Measurements from ENCODE around the gene SPINK13.
"Not testable (repeated sequence)": the region's sequence is repeated elsewhere in the genome, so short reads cannot be mapped to it uniquely, and the experiment has no call there.

Gene SPINK13

GRCh38 chr5:148268566-148268965 is at the start of gene SPINK13:
Gene SPINK13 (plus strand): TSS chr5:148268794. CDS start chr5:148270073, 1,279 bp downstream.
- no peak for DNase-seq (ENCODE audit: low read depth in 1 of 2, low spot score in 1 of 2)

GRCh38 chr5:148221508-148221907 is 47.1 kb upstream of the SPINK13 start:
- no peak for DNase-seq (ENCODE audit: low read depth in 1 of 2, low spot score in 1 of 2)

GRCh38 chr5:148224117-148224742 is 44.4 kb upstream of the SPINK13 start:
- no peak for DNase-seq (ENCODE audit: low read depth in 1 of 2, low spot score in 1 of 2)

GRCh38 chr5:148228392-148228984 is 40.1 kb upstream of the SPINK13 start:
- DNase-seq (ENCODE audit: low read depth in 1 of 2, low spot score in 1 of 2), result no peak

- DNase-seq (ENCODE audit: low read depth in 1 of 2, low spot score in 1 of 2), result no peak
These were observed 38.8 kb upstream of the SPINK13 start for GRCh38 chr5:148229840-148230239.

GRCh38 chr5:148230240-148230639 is 38.4 kb upstream of the SPINK13 start:
- DNase-seq (ENCODE audit: low read depth in 1 of 2, low spot score in 1 of 2), result no peak

- DNase-seq (ENCODE audit: low read depth in 1 of 2, low spot score in 1 of 2), result no peak
These were observed 30.7 kb upstream of the SPINK13 start for GRCh38 chr5:148237785-148238417.

- DNase-seq (ENCODE audit: low read depth in 1 of 2, low spot score in 1 of 2), result no peak
These were observed 30.2 kb upstream of the SPINK13 start, which contains the start of gene MARCOL for GRCh38 chr5:148238418-148238794. Gene MARCOL (plus strand): TSS chr5:148238525. CDS start chr5:148238598, 73 bp downstream.

- no peak for DNase-seq (ENCODE audit: low read depth in 1 of 2, low spot score in 1 of 2)
These were observed 19.7 kb upstream of the SPINK13 start for GRCh38 chr5:148248894-148249293.

GRCh38 chr5:148255456-148255855 is 13.1 kb upstream of the SPINK13 start:
- no peak for DNase-seq (ENCODE audit: low read depth in 1 of 2, low spot score in 1 of 2)

GRCh38 chr5:148259288-148259687 is 9.3 kb upstream of the SPINK13 start:
- no peak for DNase-seq (ENCODE audit: low read depth in 1 of 2, low spot score in 1 of 2)

- DNase-seq (ENCODE audit: low read depth in 1 of 2, low spot score in 1 of 2), result no peak
These were observed 7.4 kb upstream of the SPINK13 start for GRCh38 chr5:148261221-148261620.

- DNase-seq (ENCODE audit: low read depth in 1 of 2, low spot score in 1 of 2), result no peak
These were observed 632 bp upstream of the SPINK13 start for GRCh38 chr5:148267962-148268361.

- not testable (repeated sequence) for DNase-seq (ENCODE audit: low read depth in 1 of 2, low spot score in 1 of 2)
These were observed 6.5 kb downstream of the SPINK13 start for GRCh38 chr5:148275129-148275528.

GRCh38 chr5:148280893-148281292 is 12.3 kb downstream of the SPINK13 start:
- not testable (repeated sequence) for DNase-seq (ENCODE audit: low read depth in 1 of 2, low spot score in 1 of 2)

- DNase-seq (ENCODE audit: low read depth in 1 of 2, low spot score in 1 of 2), result not testable (repeated sequence)
These were observed 12.7 kb downstream of the SPINK13 start for GRCh38 chr5:148281336-148281735.

- DNase-seq (ENCODE audit: low read depth in 1 of 2, low spot score in 1 of 2), result no peak
These were observed 21.9 kb downstream of the SPINK13 start for GRCh38 chr5:148290271-148291195.

GRCh38 chr5:148297731-148298130 is 29.1 kb downstream of the SPINK13 start:
- DNase-seq (ENCODE audit: low read depth in 1 of 2, low spot score in 1 of 2), result no peak

- DNase-seq (ENCODE audit: low read depth in 1 of 2, low spot score in 1 of 2), result no peak
These were observed 37.9 kb downstream of the SPINK13 start for GRCh38 chr5:148306446-148306845.

GRCh38 chr5:148309019-148309418 is 40.4 kb downstream of the SPINK13 start:
- no peak for DNase-seq (ENCODE audit: low read depth in 1 of 2, low spot score in 1 of 2)

GRCh38 chr5:148309746-148310145 is 41.2 kb downstream of the SPINK13 start:
- no peak for DNase-seq (ENCODE audit: low read depth in 1 of 2, low spot score in 1 of 2)
